Left forelimb (tissue), 1 donor: ENCODE measurements around the gene JMJD1C.

Experiments used
- DNase-seq: peaks from one replicate; pipeline ENCODE4 v3.0.0-alpha.2; 2018; ENCODE audit warnings: low spot score

JMJD1C gene

DNA sequence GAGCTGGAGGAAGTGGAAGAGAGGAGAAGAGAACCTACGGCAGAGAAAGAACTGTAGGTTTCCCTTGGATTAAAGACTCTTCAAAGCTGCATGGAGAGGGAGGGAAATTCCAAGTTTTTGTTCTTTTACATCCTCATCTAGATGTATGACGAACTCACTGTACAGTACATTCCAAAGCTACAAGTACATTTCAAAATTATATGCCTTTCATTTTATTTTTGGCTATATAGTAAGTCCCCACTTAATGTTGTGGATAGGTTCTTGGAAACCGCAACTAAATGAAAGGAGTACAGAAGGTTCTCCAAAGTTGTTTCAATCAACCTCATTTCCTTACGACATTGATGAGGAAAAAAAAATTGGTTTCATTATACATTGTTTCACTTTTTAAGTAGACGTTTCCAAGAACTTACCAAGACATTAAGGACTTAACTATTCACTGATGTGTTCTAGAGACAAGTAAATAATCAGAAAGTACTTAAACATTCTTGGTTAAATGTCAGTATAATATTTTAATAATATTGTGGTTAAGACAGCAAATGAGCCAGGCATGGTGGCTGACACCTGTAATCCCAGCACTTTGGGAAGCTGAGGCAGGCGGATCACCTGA, 16.1 kb upstream of the JMJD1C start:
- DNase-seq: no peak

DNA sequence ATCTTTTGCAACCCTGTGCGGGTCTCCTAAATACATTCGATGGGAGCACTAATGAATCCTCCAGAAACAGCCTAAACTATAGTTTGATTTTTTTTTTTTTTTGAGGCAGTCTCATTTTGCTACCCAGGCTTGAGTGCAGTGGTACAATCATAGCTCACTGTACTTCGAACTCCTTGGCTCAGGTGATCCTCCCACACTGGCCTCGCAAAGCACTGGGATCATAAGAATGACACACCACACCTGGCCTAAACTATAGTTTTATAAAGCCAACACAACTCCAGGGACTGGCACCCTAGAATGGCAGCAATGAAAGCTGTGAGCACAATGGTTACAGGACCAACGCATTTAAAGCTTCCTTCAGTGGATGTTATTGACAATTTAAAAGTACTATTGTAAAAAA, 14.5 kb upstream of the JMJD1C start:
- DNase-seq: no peak

GRCh38 chr10:63478564-63478963, 12.8 kb upstream of the JMJD1C start:
- DNase-seq: no peak

- no peak for DNase-seq
Measured at GRCh38 chr10:63477927-63478326, 12.2 kb upstream of the JMJD1C start.

DNA sequence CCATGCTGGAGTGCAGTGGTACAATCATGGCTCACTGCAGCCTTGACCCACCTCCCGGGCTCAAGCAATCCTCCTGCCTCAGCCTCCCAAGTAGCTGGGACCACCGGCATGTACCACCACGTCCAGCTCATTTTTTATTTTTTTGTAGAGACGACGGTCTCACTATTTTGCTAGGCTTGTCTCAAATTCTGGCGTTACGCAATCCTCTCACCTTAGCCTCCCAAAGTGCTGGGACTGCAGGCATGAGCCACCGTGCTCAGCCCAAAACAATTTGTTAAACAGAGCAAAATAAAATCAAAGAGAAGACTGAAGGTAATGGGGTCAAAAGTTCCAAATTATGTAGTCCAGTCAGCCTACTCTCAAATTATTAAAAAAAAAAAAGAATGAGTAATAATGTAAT, 8.7 kb upstream of the JMJD1C start:
- no peak for DNase-seq

- no peak for DNase-seq
Measured at GRCh38 chr10:63470928-63471327, 5.2 kb upstream of the JMJD1C start.

DNA sequence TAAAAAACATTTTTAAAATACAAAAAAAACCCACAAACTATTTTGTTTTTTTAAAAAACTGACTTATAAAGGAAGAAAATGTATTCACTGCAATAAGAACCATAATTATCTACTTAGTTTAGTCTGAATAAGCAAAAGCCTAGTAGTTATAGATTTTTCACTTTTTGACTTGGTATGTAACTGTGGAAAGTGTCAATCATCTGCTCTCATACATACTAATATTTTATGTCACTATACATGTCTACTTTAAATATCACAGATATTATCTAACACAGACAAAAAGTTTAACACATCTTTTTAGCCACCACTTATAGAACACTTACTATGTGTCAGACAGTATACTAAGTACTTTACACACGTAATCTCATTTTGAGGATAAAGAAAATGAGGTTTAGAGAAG, 3.2 kb upstream of the JMJD1C start:
- no peak for DNase-seq

- DNase-seq: no peak
Measured at GRCh38 chr10:63467841-63468240, 2.1 kb upstream of the JMJD1C start.

DNA sequence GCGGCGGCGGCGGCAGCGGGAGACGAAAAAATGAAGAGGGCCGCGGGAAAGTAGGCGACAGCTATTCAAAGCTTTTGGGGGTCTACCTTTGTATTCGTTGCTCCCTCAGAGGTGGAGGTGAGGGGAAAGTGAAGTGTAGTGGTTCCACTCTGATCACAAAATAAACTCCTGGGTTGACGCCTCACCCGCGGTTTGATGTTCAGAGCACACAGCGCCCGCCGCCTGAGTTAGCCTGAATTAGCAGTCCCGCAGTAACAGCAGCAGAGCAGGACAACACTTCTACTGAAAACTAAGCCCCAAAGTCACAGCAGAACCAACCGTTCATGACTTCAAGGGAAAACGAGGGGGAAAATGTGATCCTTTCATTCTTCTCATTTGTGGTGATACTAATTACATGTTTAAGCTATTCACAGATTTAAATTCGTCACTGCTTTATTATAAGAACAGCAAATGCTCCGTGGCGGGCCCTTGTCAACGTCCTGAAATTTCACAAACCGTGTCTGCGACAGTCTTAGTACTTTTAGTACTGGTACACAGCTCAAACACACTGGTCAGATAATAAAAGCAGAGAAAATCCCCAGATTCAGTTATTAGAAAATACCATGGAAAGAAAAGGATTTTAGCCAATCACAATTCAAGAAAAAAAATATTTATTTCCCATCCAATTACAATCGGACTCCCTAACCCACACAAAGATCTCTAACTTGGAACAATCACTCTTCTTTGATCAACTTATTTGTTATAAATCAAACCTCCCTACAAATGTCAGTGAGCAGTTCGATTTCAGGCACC, 563 bp upstream of the JMJD1C start:
- DNase-seq: no peak

DNA sequence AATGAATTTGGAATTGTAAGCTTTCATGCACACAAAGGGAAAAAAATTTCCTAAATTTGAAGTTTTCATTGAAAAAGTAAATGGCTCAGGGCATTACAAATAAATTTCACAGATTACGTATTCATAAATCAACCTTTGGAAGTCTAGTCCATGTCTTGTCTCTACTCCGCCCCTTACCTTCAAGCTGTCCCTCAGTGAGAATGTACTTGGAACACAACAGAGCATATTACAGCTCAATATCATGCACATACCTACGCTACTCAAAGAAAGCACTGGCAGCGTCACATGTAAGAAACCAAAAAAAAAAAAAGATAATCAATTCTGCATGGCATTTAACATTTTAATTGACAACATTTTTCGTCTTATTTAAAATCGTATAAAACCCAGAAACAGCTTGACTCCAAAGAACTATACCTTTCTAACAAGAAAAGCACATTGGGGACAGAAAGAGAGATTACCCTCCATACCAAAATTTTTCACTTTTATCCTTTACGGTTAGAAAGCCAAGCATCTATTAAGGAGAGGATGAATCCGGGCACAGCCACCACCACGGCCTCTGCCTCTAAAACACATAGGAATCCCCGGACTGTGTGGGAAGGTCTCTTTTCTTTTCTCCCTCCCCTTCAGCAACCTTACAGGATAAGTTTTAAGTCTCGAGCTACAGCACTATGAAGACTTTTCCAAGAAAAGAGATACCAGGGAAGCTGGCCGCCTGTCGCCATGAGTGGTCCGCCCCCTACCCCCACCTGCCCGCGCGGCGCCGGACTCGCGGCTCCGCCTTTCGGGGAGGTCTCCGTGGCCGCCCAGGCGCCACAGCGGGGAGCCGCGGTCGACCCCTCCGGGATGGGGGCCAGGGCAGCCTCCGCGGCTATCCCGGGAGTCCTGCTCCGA, 1.1 kb downstream of the JMJD1C start:
- no peak for DNase-seq

DNA sequence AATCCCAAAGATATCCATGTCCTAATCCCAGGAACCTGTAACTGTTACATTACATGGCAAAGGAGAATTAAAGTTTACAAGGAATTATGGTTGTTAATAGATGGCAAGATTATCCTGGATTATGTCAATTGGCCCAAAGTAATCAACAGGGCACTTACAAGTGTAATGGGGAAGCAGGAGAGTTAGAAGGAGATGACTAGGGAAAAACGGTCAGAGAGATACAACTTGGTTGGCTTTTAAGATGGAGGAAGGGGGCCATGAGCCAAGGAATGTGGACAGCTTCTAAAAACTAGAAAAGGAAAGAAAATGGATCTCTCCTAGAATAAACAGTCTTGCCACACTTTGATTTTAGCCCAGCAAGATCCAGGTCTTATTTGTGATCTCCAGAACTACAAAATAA, 3.3 kb downstream of the JMJD1C start:
- DNase-seq: no peak

GRCh38 chr10:63458177-63458576, 7.6 kb downstream of the JMJD1C start:
- DNase-seq: no peak

GRCh38 chr10:63457594-63457993, 8.2 kb downstream of the JMJD1C start:
- no peak for DNase-seq

- DNase-seq: no peak
Measured at GRCh38 chr10:63456437-63457210, 9.2 kb downstream of the JMJD1C start.

GRCh38 chr10:63455507-63455906, 10.3 kb downstream of the JMJD1C start:
- no peak for DNase-seq

- DNase-seq: no peak
Measured at GRCh38 chr10:63454631-63455030, 11.1 kb downstream of the JMJD1C start.

GRCh38 chr10:63452524-63452923, 13.3 kb downstream of the JMJD1C start:
- DNase-seq: no peak

- DNase-seq: no peak
Measured at GRCh38 chr10:63446716-63447440, 18.9 kb downstream of the JMJD1C start.

DNA sequence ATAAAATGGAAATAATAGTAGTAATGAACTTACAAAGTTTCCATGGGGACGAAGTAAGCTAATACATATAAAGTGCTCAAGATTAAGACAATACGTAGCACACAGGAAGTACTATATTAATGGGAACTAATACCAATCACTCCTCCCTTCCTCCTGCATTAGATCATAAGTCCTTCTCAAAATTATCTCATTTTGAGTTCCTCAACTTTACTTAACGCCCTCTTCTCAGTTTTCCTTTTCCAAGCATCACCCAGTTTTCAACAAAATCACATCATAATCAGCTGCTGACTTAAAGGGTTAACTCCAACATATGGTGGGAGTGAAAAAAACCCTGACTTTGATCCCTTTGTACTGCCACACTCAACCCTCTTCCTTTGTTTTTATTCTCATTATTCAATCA, 24.4 kb downstream of the JMJD1C start:
- no peak for DNase-seq

GRCh38 chr10:63439607-63440006, 26.2 kb downstream of the JMJD1C start:
- no peak for DNase-seq
